SK-MEL-5 (cell line): ENCODE data around the gene CDR2L. TPM values are rescaled to one million over a fixed set of nuclear protein-coding genes. Genes with fewer than 3 reads are reported as not detected.

Experiments
- DNase-seq: peaks from one replicate; pipeline ENCODE4 v3.0.0-alpha.2; 2016; ENCODE audit warnings: low read depth, low spot score
- in situ Hi-C: cut with HindIII; loops from 2 replicates; pipeline ENCODE4 v1.10.0; 2016; ENCODE audit warnings: low sequenced_read_pairs, high pct_unique_total_duplicates, low pct_unique_long_range_greater_than_20kb
- small RNA-seq, 2 experiments: library from RNA; depleted of rRNA; stranded (forward); fragments of <200 nt; gene quantifications; one replicate each; pipeline ENCODE3, GENCODE V24; 2014
- total RNA-seq: library from RNA; depleted of rRNA; stranded (reverse); fragments of >200 nt; shearing (Covaris generic); gene quantifications from 2 replicates; pipeline ENCODE4 v1.2.3, GENCODE V29; 2014; rRNA removed

CDR2L gene
- total RNA-seq, 1 experiment from 2014 or later = 3.9 TPM

GRCh38 chr17:75046407-75047289 is 59.2 kb downstream of the CDR2L start, which contains the start of the genes ATP5PD and KCTD2:
ATP5PD (minus strand) TSS chr17:75046969; CDS start chr17:75042650, 4,319 bp downstream.
KCTD2 (plus strand) TSS chr17:75047225; CDS start chr17:75047251, 26 bp downstream.
- DNase-seq = peak; percentile 99
- in situ Hi-C loops = no loop called here

- in situ Hi-C loops = no loop called here
- no peak for DNase-seq
Observed at GRCh38 chr17:75047398-75048098, 60.1 kb downstream of the CDR2L start.

- in situ Hi-C loops = no loop called here
- DNase-seq = no peak
Observed at GRCh38 chr17:75048249-75048878, 60.9 kb downstream of the CDR2L start.

GRCh38 chr17:75049057-75049456 is 61.6 kb downstream of the CDR2L start:
- no peak for DNase-seq
- in situ Hi-C loops = no loop called here

- DNase-seq = no peak
- in situ Hi-C loops = no loop called here
Observed at GRCh38 chr17:75049706-75050105, 62.3 kb downstream of the CDR2L start.

GRCh38 chr17:75051941-75052340 is 64.5 kb downstream of the CDR2L start:
- DNase-seq = no peak
- in situ Hi-C loops = no loop called here

Small RNAs within 50 kb of the gene (small RNA-seq; reads per million reads assigned to genes)
- 0 reads per million in 2 experiments for gene RN7SL573P
- 0 reads per million in 2 experiments for gene RNU6-362P

Other genes with a start within 250 kb of the CDR2L start
- 43.2 and 45.6 TPM in 2 replicates for gene NHERF1, start 239.0 kb upstream of the CDR2L start, total RNA-seq
- gene NAT9, start 211.3 kb upstream of the CDR2L start, total RNA-seq = 51.4 and 61.0 TPM in 2 replicates
- 0.40 TPM in 1 of 2 replicates, not detected in the other for gene GRIN2C, start 127.7 kb upstream of the CDR2L start, total RNA-seq
- 42.4 and 48.1 TPM in 2 replicates for gene FDXR, start 114.6 kb upstream of the CDR2L start, total RNA-seq
- gene FADS6, start 94.0 kb upstream of the CDR2L start, total RNA-seq = not detected in 2 replicates
- not detected in 2 replicates for gene USH1G, start 64.4 kb upstream of the CDR2L start, total RNA-seq
- not detected in 2 replicates for gene OTOP2, start 63.4 kb upstream of the CDR2L start, total RNA-seq
- gene OTOP3, start 51.7 kb upstream of the CDR2L start, total RNA-seq = not detected in 2 replicates
- gene HID1, start 14.9 kb upstream of the CDR2L start, total RNA-seq = 0.21 TPM in 1 of 2 replicates, not detected in the other
- 92.6 and 96.0 TPM in 2 replicates for gene MRPL58, start 25.0 kb downstream of the CDR2L start, total RNA-seq
- 557 and 623 TPM in 2 replicates for gene ATP5PD, start 59.3 kb downstream of the CDR2L start, total RNA-seq
- 23.3 and 26.6 TPM in 2 replicates for gene KCTD2, start 59.6 kb downstream of the CDR2L start, total RNA-seq
- gene SLC16A5, start 100.3 kb downstream of the CDR2L start, total RNA-seq = 0.19 TPM in 1 of 2 replicates, not detected in the other
- gene ARMC7, start 122.3 kb downstream of the CDR2L start, total RNA-seq = 4.9 and 5.4 TPM in 2 replicates
- 44.5 and 46.7 TPM in 2 replicates for gene NT5C, start 144.1 kb downstream of the CDR2L start, total RNA-seq
- 148 and 158 TPM in 2 replicates for gene JPT1, start 166.9 kb downstream of the CDR2L start, total RNA-seq
- 206 and 213 TPM in 2 replicates for gene SUMO2, start 195.3 kb downstream of the CDR2L start, total RNA-seq
- 46.0 and 49.4 TPM in 2 replicates for gene NUP85, start 218.0 kb downstream of the CDR2L start, total RNA-seq